Panc1 (cell line): ENCODE measurements around the gene EID2B. TPM values are rescaled to one million over a fixed set of nuclear protein-coding genes. Genes with fewer than 3 reads are reported as not detected.

ENCODE experiments used
- ATAC-seq: fragments of 200-7000 bp; cut with Tn5 transposase; 2 replicates; pipeline ENCODE4 v1.9.1; 2020; ENCODE audit warnings: mild to moderate bottlenecking, moderate library complexity
- BruUV-seq: library from RNA; stranded (reverse); fragments of 400-500 nt; replicated peaks from 2 replicates; lab custom pipeline; 2021; lab: Mats Ljungman, UMichigan
- CTCF ChIA-PET: fragments of 300-600 bp; sonication (Branson Sonifier 250); formaldehyde crosslinking; loops from one replicate; lab custom pipeline; 2022; ENCODE audit warnings: antibody characterized with exemption; lab: Charles Lee
- POLR2A ChIA-PET: fragments of 300-600 bp; sonication (Branson Sonifier 250); formaldehyde crosslinking; loops from one replicate; lab custom pipeline; 2022; ENCODE audit warnings: antibody characterized with exemption; lab: Charles Lee
- DNase-seq: peaks from one replicate; pipeline ENCODE4 v3.0.0-alpha.2; 2010; ENCODE audit warnings: low read depth, low spot score
- H3K27ac ChIP-seq: 2 replicates; pipeline ENCODE4 v1.5.1; 2011; ENCODE audit warnings: mild to moderate bottlenecking, low read length, inconsistent platforms
- H3K27me3 ChIP-seq: fragments of 200-500 bp; sonication (Bioruptor generic); 2 replicates; pipeline ENCODE4 v1.6.0; 2014; ENCODE audit warnings: low read length, inconsistent platforms; ENCODE audit not compliant: control insufficient read depth, insufficient read depth
- H3K36me3 ChIP-seq: fragments of 200-500 bp; sonication (Bioruptor generic); 2 replicates; pipeline ENCODE4 v1.5.1; 2014; ENCODE audit warnings: inconsistent platforms, mild to moderate bottlenecking, low read length, moderate library complexity; ENCODE audit not compliant: control insufficient read depth, insufficient read depth
- H3K4me1 ChIP-seq: 2 replicates; pipeline ENCODE4 v1.5.1; 2011; ENCODE audit warnings: inconsistent platforms, mild to moderate bottlenecking, low read length, moderate library complexity; ENCODE audit not compliant: control insufficient read depth, insufficient read depth
- H3K4me3 ChIP-seq, 2 experiments: 2 replicates each; pipeline ENCODE4 v1.5.1; 2011 to 2012; ENCODE audit warnings: low read depth in 2 of 2, low read length in 2 of 2, mild to moderate bottlenecking in 2 of 2, inconsistent platforms in 1 of 2, moderate library complexity in 1 of 2
- H3K9me3 ChIP-seq: fragments of 200-500 bp; sonication (Bioruptor generic); 2 replicates; pipeline ENCODE4 v1.5.1; 2014; ENCODE audit warnings: low read depth, mild to moderate bottlenecking, inconsistent platforms, low read length, moderate library complexity; ENCODE audit not compliant: control insufficient read depth, insufficient read depth
- POLR2AphosphoS5 ChIP-seq: IDR thresholded peaks from 2 replicates; pipeline ENCODE4 v1.6.1; 2012; ENCODE audit warnings: mild to moderate bottlenecking, low read depth, low read length, moderate library complexity
- SIN3A ChIP-seq: IDR thresholded peaks from 2 replicates; pipeline ENCODE4 v1.6.1; 2012; ENCODE audit warnings: low read depth, mild to moderate bottlenecking, low read length, moderate library complexity, borderline replicate concordance; ENCODE audit not compliant: insufficient read depth
- TCF7L2 ChIP-seq: IDR thresholded peaks from 2 replicates; pipeline ENCODE4 v1.6.1; 2011; ENCODE audit warnings: mild to moderate bottlenecking, low read depth, low read length, inconsistent platforms
- in situ Hi-C: cut with HindIII; loops from 2 replicates; pipeline ENCODE4 v1.10.0; 2016; ENCODE audit warnings: low sequenced_read_pairs, low pct_unique_long_range_greater_than_20kb
- intact Hi-C: fragments of 100-400 bp; cut with micrococcal nuclease; formaldehyde crosslinking; loops from one replicate; pipeline ENCODE4 v1.10.0; 2022; ENCODE audit not compliant: unreplicated experiment
- total RNA-seq: library from RNA; stranded (reverse); gene quantifications from one replicate; pipeline ENCODE4 v1.2.1, GENCODE V29; 2021; ENCODE audit not compliant: unreplicated experiment
- TF ChIP-seq, protein P1 (sequence below): fragments of 450-650 bp; IDR thresholded peaks from 2 replicates; pipeline ENCODE4 v1.5.1; 2017; ENCODE audit warnings: mild to moderate bottlenecking
- TF ChIP-seq, protein P2 (sequence below), 2 experiments: IDR thresholded peaks; 2 replicates each; pipeline ENCODE4 v1.6.1; 2011 to 2012; ENCODE audit warnings: low read depth in 2 of 2, control low read depth in 1 of 2, low read length in 1 of 2, mild to moderate bottlenecking in 1 of 2, moderate library complexity in 1 of 2; ENCODE audit not compliant: insufficient read depth in 1 of 2

EID2B gene
- total RNA-seq, 1 experiment from 2014 or later = 37.7 TPM

DNA sequence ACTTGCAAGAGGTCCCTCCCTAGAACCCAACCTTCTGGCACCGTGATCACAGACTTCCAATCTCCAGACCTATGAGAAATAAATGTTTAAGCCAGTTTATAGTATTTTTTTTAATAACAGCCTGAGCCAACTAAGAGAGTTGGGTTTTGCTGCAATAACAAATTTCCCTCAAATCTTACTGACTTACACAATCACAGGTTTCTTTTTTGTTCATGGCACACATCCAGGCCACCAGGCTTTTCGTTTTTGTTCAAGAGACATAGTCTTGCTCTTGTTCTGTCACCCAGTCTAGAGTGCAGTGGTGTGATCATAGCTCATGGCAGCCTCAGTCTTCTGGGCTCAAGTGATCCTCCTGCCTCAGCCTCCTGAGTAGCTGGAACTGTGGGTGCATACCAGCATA lies 19.7 kb downstream of the EID2B start:
- Histone ChIP-seq H3K27ac (no peak overlapping the region), H3K4me3 (no peak overlapping the region), H3K36me3 (no peaks in the 10 kb centered on the region), H3K27me3 (peaks cover 23% of the 10 kb centered on the region), H3K4me1 (peaks cover 21% of the 10 kb centered on the region), H3K9me3 (no peaks in the 10 kb centered on the region)
- no peak for ATAC-seq
- TF ChIP-seq POLR2AphosphoS5 = no peak
- no peak for TF ChIP-seq TCF7L2
- TF ChIP-seq SIN3A = no peak
- TF ChIP-seq, protein P1, sequence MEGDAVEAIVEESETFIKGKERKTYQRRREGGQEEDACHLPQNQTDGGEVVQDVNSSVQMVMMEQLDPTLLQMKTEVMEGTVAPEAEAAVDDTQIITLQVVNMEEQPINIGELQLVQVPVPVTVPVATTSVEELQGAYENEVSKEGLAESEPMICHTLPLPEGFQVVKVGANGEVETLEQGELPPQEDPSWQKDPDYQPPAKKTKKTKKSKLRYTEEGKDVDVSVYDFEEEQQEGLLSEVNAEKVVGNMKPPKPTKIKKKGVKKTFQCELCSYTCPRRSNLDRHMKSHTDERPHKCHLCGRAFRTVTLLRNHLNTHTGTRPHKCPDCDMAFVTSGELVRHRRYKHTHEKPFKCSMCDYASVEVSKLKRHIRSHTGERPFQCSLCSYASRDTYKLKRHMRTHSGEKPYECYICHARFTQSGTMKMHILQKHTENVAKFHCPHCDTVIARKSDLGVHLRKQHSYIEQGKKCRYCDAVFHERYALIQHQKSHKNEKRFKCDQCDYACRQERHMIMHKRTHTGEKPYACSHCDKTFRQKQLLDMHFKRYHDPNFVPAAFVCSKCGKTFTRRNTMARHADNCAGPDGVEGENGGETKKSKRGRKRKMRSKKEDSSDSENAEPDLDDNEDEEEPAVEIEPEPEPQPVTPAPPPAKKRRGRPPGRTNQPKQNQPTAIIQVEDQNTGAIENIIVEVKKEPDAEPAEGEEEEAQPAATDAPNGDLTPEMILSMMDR = no peak
- TF ChIP-seq, protein P2, sequence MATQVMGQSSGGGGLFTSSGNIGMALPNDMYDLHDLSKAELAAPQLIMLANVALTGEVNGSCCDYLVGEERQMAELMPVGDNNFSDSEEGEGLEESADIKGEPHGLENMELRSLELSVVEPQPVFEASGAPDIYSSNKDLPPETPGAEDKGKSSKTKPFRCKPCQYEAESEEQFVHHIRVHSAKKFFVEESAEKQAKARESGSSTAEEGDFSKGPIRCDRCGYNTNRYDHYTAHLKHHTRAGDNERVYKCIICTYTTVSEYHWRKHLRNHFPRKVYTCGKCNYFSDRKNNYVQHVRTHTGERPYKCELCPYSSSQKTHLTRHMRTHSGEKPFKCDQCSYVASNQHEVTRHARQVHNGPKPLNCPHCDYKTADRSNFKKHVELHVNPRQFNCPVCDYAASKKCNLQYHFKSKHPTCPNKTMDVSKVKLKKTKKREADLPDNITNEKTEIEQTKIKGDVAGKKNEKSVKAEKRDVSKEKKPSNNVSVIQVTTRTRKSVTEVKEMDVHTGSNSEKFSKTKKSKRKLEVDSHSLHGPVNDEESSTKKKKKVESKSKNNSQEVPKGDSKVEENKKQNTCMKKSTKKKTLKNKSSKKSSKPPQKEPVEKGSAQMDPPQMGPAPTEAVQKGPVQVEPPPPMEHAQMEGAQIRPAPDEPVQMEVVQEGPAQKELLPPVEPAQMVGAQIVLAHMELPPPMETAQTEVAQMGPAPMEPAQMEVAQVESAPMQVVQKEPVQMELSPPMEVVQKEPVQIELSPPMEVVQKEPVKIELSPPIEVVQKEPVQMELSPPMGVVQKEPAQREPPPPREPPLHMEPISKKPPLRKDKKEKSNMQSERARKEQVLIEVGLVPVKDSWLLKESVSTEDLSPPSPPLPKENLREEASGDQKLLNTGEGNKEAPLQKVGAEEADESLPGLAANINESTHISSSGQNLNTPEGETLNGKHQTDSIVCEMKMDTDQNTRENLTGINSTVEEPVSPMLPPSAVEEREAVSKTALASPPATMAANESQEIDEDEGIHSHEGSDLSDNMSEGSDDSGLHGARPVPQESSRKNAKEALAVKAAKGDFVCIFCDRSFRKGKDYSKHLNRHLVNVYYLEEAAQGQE (IDR thresholded peaks at IDR 0.05; ENCODE audit: insufficient read depth in 1 of 2, low read depth in 2 of 2, low read length in 1 of 2) = no peak
- in situ Hi-C loops (no loop called here), intact Hi-C loops (no loop called here)
- ChIA-PET CTCF (interaction anchor here (0.6 to 5.9 kb wide), 14 partner anchors 10 to 255 kb away, joined by 3 to 49 read pairs (median 6); partner anchors contain the start of genes DLL3, EID2B and RPS16), POLR2A (interaction anchor here (0.5 to 6.2 kb wide), 17 partner anchors 11 to 457 kb away, joined by 3 to 63 read pairs (median 5); partner anchors contain the start of genes DLL3, EID2B and RPS16)
- no peak for DNase-seq
- BruUV-seq = no TSS peak

DNA sequence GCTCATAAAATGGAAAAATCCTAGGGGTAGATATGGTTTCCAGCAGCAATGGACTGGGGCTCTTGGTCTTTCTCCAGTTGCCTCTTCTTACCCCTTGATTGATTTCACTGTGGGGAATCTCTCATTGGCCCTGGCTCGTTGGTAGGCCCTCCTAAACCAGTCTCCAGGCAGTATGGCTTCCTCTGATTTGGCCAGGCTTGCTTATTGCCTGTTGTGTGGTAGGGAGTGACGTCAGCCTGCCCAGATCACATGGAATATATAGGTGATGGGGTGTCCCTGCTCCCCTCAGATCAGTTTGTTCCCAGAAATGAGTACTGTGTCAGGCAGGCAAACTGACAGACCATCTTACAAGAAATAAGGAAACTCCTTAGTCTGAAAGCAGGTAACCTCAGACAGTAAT lies 23.4 kb downstream of the EID2B start:
- ChIA-PET CTCF (interaction anchor here (0.6 to 4.5 kb wide), 7 partner anchors 8 to 108 kb away, joined by 3 to 34 read pairs (median 6); partner anchors contain the start of gene EID2B), POLR2A (interaction anchor here (0.5 to 4.1 kb wide), 9 partner anchors 9 to 891 kb away, joined by 3 to 38 read pairs (median 4); partner anchors contain the start of gene RPS16)
- BruUV-seq = no TSS peak
- H3K4me1 ChIP-seq = peaks cover 16% of the 10 kb centered on the region
- no peaks in the 10 kb centered on the region for H3K9me3 ChIP-seq
- H3K27me3 ChIP-seq = peaks cover 4% of the 10 kb centered on the region
- in situ Hi-C loops (no loop called here), intact Hi-C loops (no loop called here)
- TF ChIP-seq, protein P2 (IDR thresholded peaks at IDR 0.05; ENCODE audit: insufficient read depth in 1 of 2, low read depth in 2 of 2, low read length in 1 of 2) = no peak
- TF ChIP-seq, protein P1 = no peak
- TF ChIP-seq TCF7L2 = no peak
- TF ChIP-seq POLR2AphosphoS5 = no peak
- TF ChIP-seq SIN3A = no peak
- H3K27ac ChIP-seq = no peak overlapping the region
- no peak overlapping the region for H3K4me3 ChIP-seq
- DNase-seq (no peak), ATAC-seq (no peak)
- H3K36me3 ChIP-seq = no peaks in the 10 kb centered on the region
